Thyroid gland (tissue), 4 donors: ENCODE measurements around the gene CTNNA3. TPM values are rescaled to one million over a fixed set of nuclear protein-coding genes. Genes with fewer than 3 reads are reported as not detected.
A peak's percentile ranks its signal among the peaks of the same experiment; 100 is the strongest.
"Not testable (repeated sequence)": the region's sequence is repeated elsewhere in the genome, so short reads cannot be mapped to it uniquely, and the experiment has no call there.

Experiments used
- DNase-seq, 2 donors: peaks; one replicate each; pipeline ENCODE4 v3.0.0-alpha.2; 2019
- H3K27ac ChIP-seq, 3 donors: fragments of 200-600 bp; sonication (generic); 1 replicate in 2 of 3; 2 replicates in 1 of 3; pipeline ENCODE4 v1.5.1; 2016 to 2019; ENCODE audit warnings: mild to moderate bottlenecking in 1 of 3, moderate library complexity in 1 of 3
- H3K27me3 ChIP-seq: fragments of 200-600 bp; sonication (generic); one replicate; pipeline ENCODE4 v1.5.1; 2019
- H3K36me3 ChIP-seq, 2 donors: fragments of 200-600 bp; sonication (generic); one replicate each; pipeline ENCODE4 v1.5.1; 2016 to 2019
- H3K4me1 ChIP-seq, 2 donors: fragments of 200-600 bp; sonication (generic); one replicate each; pipeline ENCODE4 v1.5.1; 2017 to 2019
- H3K4me3 ChIP-seq, 3 donors: fragments of 200-600 bp; sonication (generic); replicated peaks in 1 of 3; 1 replicate in 2 of 3; 2 replicates in 1 of 3; pipeline ENCODE4 v1.5.1; 2016; ENCODE audit warnings: mild to moderate bottlenecking in 1 of 3
- H3K9me3 ChIP-seq: fragments of 200-600 bp; sonication (generic); one replicate; pipeline ENCODE4 v1.5.1; 2017
- CTCF ChIP-seq, 6 experiments: fragments of 200-600 bp in 3 of 6; fragments of 450-650 bp in 3 of 6; sonication (generic) in 3 of 6; IDR thresholded peaks; one replicate each; pipeline ENCODE4 v1.5.1; 2016 to 2019; ENCODE audit warnings: antibody characterized with exemption in 6 of 6, mild to moderate bottlenecking in 2 of 6, inconsistent platforms in 1 of 6, moderate library complexity in 1 of 6
- POLR2A ChIP-seq, 2 donors: fragments of 450-650 bp; IDR thresholded peaks; one replicate each; pipeline ENCODE4 v1.6.1; 2017; ENCODE audit warnings: antibody characterized with exemption in 2 of 2, mild to moderate bottlenecking in 2 of 2, moderate library complexity in 1 of 2
- WGBS, 2 donors: methylation state at CpG; one replicate each; pipeline ENCODE4 v1.1.5; 2017; 5-methylcytosine and 5-hydroxymethylcytosine counted together
- intact Hi-C: fragments of 100-400 bp; cut with DNase I; formaldehyde crosslinking; loops from one replicate; pipeline ENCODE4 v1.15.1; 2023
- total RNA-seq, 4 donors: library from RNA; depleted of rRNA; stranded (reverse); fragments of >200 nt; gene quantifications; one replicate each; pipeline ENCODE4 v1.2.3, GENCODE V29; 2016

Gene CTNNA3
- total RNA-seq, 4 donors from 2014 or later: 0.11 to 0.79 (median 0.13) TPM; not detected in 1

- Histone ChIP-seq H3K36me3 (no peaks in the 10 kb centered on the region), H3K4me1 (no peaks in the 10 kb centered on the region), H3K4me3 (no peak overlapping the region), H3K9me3 (no peaks in the 10 kb centered on the region), H3K27me3 (no peaks in the 10 kb centered on the region), H3K27ac (no peak overlapping the region)
- intact Hi-C loops: no loop called here
- DNase-seq: no peak
- TF ChIP-seq CTCF (IDR thresholded peaks at IDR 0.05) (no peak), POLR2A (IDR thresholded peaks at IDR 0.05) (no peak)
These were observed 26.1 kb upstream of the CTNNA3 start for GRCh38 chr10:67722113-67722512.

GRCh38 chr10:67716455-67716854, 20.5 kb upstream of the CTNNA3 start:
- H3K9me3 ChIP-seq, H3K36me3 ChIP-seq, H3K4me3 ChIP-seq, H3K27me3 ChIP-seq, intact Hi-C loops, H3K4me1 ChIP-seq, DNase-seq, H3K27ac ChIP-seq: not testable (repeated sequence)
- WGBS, 2 donors: 95 to 98% methylated on average over 4 of the region's 4 CpGs

- Histone ChIP-seq H3K4me1 (no peaks in the 10 kb centered on the region), H3K4me3 (no peak overlapping the region), H3K27ac (no peak overlapping the region), H3K9me3 (no peaks in the 10 kb centered on the region), H3K27me3 (no peaks in the 10 kb centered on the region), H3K36me3 (no peaks in the 10 kb centered on the region)
- TF ChIP-seq CTCF (IDR thresholded peaks at IDR 0.05): no peak
- TF ChIP-seq POLR2A (IDR thresholded peaks at IDR 0.05): no peak
- 71 to 80% methylated on average over 1 of the region's 1 CpG for WGBS, 2 donors
- DNase-seq: no peak
- intact Hi-C loops: no loop called here
These were observed 9.9 kb upstream of the CTNNA3 start for GRCh38 chr10:67705921-67706320.

GRCh38 chr10:67699613-67700270, 3.7 kb upstream of the CTNNA3 start:
- H3K27ac ChIP-seq: not testable (repeated sequence)
- intact Hi-C loops: loop anchor here (5.0 kb wide), 1 partner anchor 83 kb away; no protein-coding TSS in a partner anchor

GRCh38 chr10:67698164-67698563, 2.2 kb upstream of the CTNNA3 start:
- H3K4me3 ChIP-seq: no peak overlapping the region
- H3K27ac ChIP-seq: no peak overlapping the region
- intact Hi-C loops: loop anchor here (5.0 kb wide), 1 partner anchor 84 kb away; no protein-coding TSS in a partner anchor
- H3K9me3 ChIP-seq: no peaks in the 10 kb centered on the region
- no peaks in the 10 kb centered on the region for H3K27me3 ChIP-seq
- DNase-seq: no peak
- no peak for TF ChIP-seq CTCF (IDR thresholded peaks at IDR 0.05)
- no peak for TF ChIP-seq POLR2A (IDR thresholded peaks at IDR 0.05)
- no peaks in the 10 kb centered on the region for H3K36me3 ChIP-seq
- H3K4me1 ChIP-seq: peaks cover 0 to 4% of the 10 kb centered on the region in 2 donors
- WGBS, 2 donors: 52 to 68% methylated on average over 4 of the region's 4 CpGs

More at GRCh38 chr10:67699613-67700270, 3.7 kb upstream of the CTNNA3 start:
- WGBS, 2 donors: 93% methylated on average over 23 of the region's 23 CpGs
- H3K4me1 ChIP-seq, H3K4me3 ChIP-seq, H3K27me3 ChIP-seq, H3K9me3 ChIP-seq, DNase-seq, H3K36me3 ChIP-seq: not testable (repeated sequence)

- no peaks in the 10 kb centered on the region for H3K9me3 ChIP-seq
- no peaks in the 10 kb centered on the region for H3K27me3 ChIP-seq
- peaks cover 0 to 4% of the 10 kb centered on the region in 2 donors for H3K4me1 ChIP-seq
- no peak for TF ChIP-seq POLR2A (IDR thresholded peaks at IDR 0.05)
- TF ChIP-seq CTCF (IDR thresholded peaks at IDR 0.05): peak in 5 of 6 experiments; percentile 21 to 70 (median 63)
- no peaks in the 10 kb centered on the region for H3K36me3 ChIP-seq
- H3K27ac ChIP-seq: no peak overlapping the region
- 1 to 6% methylated on average over 2 of the region's 2 CpGs for WGBS, 2 donors
- intact Hi-C loops: loop anchor here (5.0 kb wide), 1 partner anchor 85 kb away; no protein-coding TSS in a partner anchor
- DNase-seq: peak; percentile 12 to 31
- no peak overlapping the region for H3K4me3 ChIP-seq
These were observed 1.7 kb upstream of the CTNNA3 start for GRCh38 chr10:67697724-67698131.
